ENCODE measurements around the gene SLC38A3.

DNA sequence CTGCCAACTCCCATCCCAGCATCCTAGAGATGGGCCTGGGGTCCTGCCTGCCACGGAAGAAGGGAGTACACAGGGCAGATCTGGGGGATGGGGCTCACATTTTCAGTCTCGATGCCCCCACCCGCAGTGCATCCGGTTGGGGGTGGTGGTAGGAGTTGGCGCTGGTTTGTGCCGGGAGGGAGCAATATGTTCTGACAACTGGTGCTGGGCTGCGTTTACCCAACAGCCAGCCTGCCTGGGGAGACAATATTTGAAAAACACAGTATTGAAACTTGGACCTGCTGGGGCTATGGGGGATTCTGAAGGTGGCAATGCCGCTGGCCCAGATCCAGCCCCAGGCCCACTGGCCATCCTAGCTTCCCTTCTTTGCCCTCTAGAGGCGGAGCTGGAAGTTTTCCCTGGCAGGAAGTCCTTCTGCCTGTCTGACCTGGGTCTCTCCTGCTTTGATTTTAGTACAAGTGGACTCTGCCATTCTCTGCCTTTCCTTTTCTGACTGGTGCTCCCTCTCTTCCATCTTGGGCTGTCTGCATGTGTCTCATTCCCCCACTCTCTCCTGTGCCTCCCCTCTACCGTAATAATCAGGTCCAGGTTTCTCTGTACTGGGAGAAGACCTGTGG is 46.4 kb upstream of the SLC38A3 start:
- TF ChIP-seq CTCF (IDR thresholded peaks at IDR 0.05) (no peak), EZH2 (IDR thresholded peaks at IDR 0.05; ENCODE audit: borderline replicate concordance, insufficient read depth, low read depth, low read length, poor library complexity, severe bottlenecking) (no peak)

All from B cell (primary cell).